HL-60 (cell line): Measurements from ENCODE around the gene COP1.
"Not testable (repeated sequence)": the region's sequence is repeated elsewhere in the genome, so short reads cannot be mapped to it uniquely, and the experiment has no call there.

ENCODE experiments used
- DNase-seq, 2 experiments: peaks; one replicate each; pipeline ENCODE4 v3.0.0-alpha.2; 2010 to 2020; ENCODE audit warnings: low read depth in 1 of 2, low spot score in 1 of 2
- H3K27ac ChIP-seq: fragments of 250-450 bp; sonication (Bioruptor Pico); replicated peaks from 2 replicates; pipeline ENCODE4 v1.5.1; 2020; ENCODE audit warnings: mild to moderate bottlenecking, moderate library complexity
- H3K27me3 ChIP-seq: fragments of 250-450 bp; sonication (Bioruptor Pico); 2 replicates; pipeline ENCODE4 v1.5.1; 2021; ENCODE audit warnings: mild to moderate bottlenecking, moderate library complexity; ENCODE audit not compliant: insufficient read depth, poor library complexity, severe bottlenecking
- H3K4me3 ChIP-seq: replicated peaks from 2 replicates; pipeline ENCODE4 v1.5.1; 2011; ENCODE audit warnings: mild to moderate bottlenecking, control low read depth, low read length; ENCODE audit not compliant: insufficient read depth
- CTCF ChIP-seq: IDR thresholded peaks from one replicate; pipeline ENCODE4 v1.5.1; 2011; ENCODE audit warnings: low read length, control low read depth, inconsistent platforms; ENCODE audit not compliant: insufficient read depth
- GABPA ChIP-seq: IDR thresholded peaks from 2 replicates; pipeline ENCODE4 v1.6.1; 2012; ENCODE audit warnings: low read depth
- POLR2AphosphoS5 ChIP-seq: IDR thresholded peaks from 2 replicates; pipeline ENCODE4 v1.6.1; 2012; ENCODE audit warnings: low read depth
- REST ChIP-seq: IDR thresholded peaks from 2 replicates; pipeline ENCODE4 v1.6.1; 2012; ENCODE audit warnings: low read depth; ENCODE audit not compliant: insufficient replicate concordance
- SPI1 ChIP-seq: IDR thresholded peaks from 2 replicates; pipeline ENCODE4 v1.6.1; 2012; ENCODE audit warnings: low read depth, mild to moderate bottlenecking, borderline replicate concordance

Gene COP1

GRCh38 chr1:176029609-176030008 is 177.5 kb downstream of the COP1 start:
- H3K27me3 ChIP-seq = no peaks in the 10 kb centered on the region
- no peak for DNase-seq
- H3K4me3 ChIP-seq = no peak overlapping the region
- TF ChIP-seq SPI1 (no peak), POLR2AphosphoS5 (no peak), REST (no peak), CTCF (no peak), GABPA (no peak)
- H3K27ac ChIP-seq = no peak overlapping the region

- TF ChIP-seq CTCF (no peak), REST (no peak), POLR2AphosphoS5 (no peak), GABPA (no peak), SPI1 (no peak)
- no peak for DNase-seq
- H3K27ac ChIP-seq = no peak overlapping the region
- H3K27me3 ChIP-seq = no peaks in the 10 kb centered on the region
- no peak overlapping the region for H3K4me3 ChIP-seq
Measured at GRCh38 chr1:176029155-176029554, 177.9 kb downstream of the COP1 start.

GRCh38 chr1:176027934-176028333 is 179.2 kb downstream of the COP1 start:
- not testable (repeated sequence) for DNase-seq, H3K27ac ChIP-seq, H3K27me3 ChIP-seq, H3K4me3 ChIP-seq

GRCh38 chr1:176022574-176022973 is 184.5 kb downstream of the COP1 start:
- H3K27ac ChIP-seq = no peak overlapping the region
- TF ChIP-seq SPI1 (no peak), CTCF (no peak), REST (no peak), POLR2AphosphoS5 (no peak), GABPA (no peak)

More at GRCh38 chr1:176022574-176022973, 184.5 kb downstream of the COP1 start:
- H3K27me3 ChIP-seq = no peaks in the 10 kb centered on the region
- no peak overlapping the region for H3K4me3 ChIP-seq
- no peak for DNase-seq
